ENCODE results near the gene TNS3. TPM values are rescaled to one million over a fixed set of nuclear protein-coding genes. Genes with fewer than 3 reads are reported as not detected.
A peak's percentile ranks its signal among the peaks of the same experiment; 100 is the strongest.

The TNS3 gene
- total RNA-seq, 1 donor from 2014 or later, result 426 TPM

DNA sequence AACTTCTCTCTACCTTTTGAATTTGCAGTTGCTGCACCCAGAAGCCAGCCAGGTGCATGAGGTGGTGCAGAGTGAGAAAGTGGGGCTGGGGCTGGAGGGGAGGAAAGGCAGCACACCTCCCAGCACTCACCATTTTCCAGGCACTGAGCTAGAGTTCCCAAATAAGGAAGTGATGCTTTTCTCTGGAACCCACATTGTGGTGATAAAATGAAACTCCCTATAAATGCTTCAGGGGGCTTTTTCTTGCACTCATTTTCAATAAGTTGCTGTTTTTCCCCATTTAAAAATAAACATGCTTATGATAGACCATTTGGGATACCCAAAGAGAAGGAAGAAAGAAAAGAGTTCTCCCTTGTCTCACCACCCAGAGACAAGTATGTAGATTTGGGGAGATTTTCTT lies 42.8 kb upstream of the TNS3 start:
- TF ChIP-seq, protein P1, sequence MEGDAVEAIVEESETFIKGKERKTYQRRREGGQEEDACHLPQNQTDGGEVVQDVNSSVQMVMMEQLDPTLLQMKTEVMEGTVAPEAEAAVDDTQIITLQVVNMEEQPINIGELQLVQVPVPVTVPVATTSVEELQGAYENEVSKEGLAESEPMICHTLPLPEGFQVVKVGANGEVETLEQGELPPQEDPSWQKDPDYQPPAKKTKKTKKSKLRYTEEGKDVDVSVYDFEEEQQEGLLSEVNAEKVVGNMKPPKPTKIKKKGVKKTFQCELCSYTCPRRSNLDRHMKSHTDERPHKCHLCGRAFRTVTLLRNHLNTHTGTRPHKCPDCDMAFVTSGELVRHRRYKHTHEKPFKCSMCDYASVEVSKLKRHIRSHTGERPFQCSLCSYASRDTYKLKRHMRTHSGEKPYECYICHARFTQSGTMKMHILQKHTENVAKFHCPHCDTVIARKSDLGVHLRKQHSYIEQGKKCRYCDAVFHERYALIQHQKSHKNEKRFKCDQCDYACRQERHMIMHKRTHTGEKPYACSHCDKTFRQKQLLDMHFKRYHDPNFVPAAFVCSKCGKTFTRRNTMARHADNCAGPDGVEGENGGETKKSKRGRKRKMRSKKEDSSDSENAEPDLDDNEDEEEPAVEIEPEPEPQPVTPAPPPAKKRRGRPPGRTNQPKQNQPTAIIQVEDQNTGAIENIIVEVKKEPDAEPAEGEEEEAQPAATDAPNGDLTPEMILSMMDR (IDR thresholded peaks at IDR 0.05), result no peak
- H3K27me3 Mint-ChIP-seq (ENCODE audit: low read depth), result no peaks in the 10 kb centered on the region
- H3K36me3 Mint-ChIP-seq (ENCODE audit: low read depth), result no peaks in the 10 kb centered on the region
- no peaks in the 10 kb centered on the region for H3K9me3 Mint-ChIP-seq (ENCODE audit: low read depth)
- H3K4me1 Mint-ChIP-seq (ENCODE audit: low read depth), result peaks cover 52% of the 10 kb centered on the region
- no peak for DNase-seq (ENCODE audit: low spot score)
- H3K27ac Mint-ChIP-seq (ENCODE audit: unreplicated experiment), result no peak overlapping the region
- no peak overlapping the region for H3K4me3 Mint-ChIP-seq (ENCODE audit: unreplicated experiment)

DNA sequence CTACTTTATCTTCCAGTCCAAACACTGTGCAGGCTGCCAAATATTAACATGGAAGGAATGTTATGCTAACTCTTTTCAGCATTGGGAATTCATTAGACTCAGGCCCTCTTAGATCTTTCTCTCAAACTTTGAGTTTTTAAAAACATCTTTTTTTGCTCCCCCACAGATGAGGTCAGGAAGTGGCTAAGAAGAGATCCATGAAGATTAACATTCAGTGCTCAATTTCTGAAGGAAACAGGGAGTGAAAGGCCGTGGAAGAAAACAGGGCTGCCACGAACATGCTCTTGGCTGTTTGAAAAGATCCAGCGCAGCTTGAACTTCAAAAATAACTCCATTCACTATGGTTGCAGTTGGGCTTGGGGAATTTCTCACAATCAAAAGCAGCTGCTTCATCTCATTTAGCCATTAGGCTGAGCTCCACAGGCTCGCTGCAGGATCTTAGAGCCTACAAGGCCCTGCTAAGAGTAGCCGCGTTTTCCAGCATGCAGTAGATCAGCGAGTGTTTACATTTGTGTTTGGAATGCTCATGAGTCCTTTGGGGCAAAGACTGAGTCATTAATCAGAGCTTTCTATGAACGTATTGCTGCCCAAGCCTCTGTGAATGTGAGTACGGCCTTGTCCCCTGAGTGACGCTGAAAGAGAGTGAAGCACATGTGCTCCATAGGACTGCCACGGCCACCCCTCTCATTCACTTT lies 41.2 kb upstream of the TNS3 start:
- Mint-ChIP-seq H3K27me3 (ENCODE audit: low read depth) (no peaks in the 10 kb centered on the region), H3K9me3 (ENCODE audit: low read depth) (no peaks in the 10 kb centered on the region), H3K4me1 (ENCODE audit: low read depth) (peaks cover 52% of the 10 kb centered on the region), H3K36me3 (ENCODE audit: low read depth) (no peaks in the 10 kb centered on the region), H3K4me3 (ENCODE audit: unreplicated experiment) (peak overlapping the region; percentile 20), H3K27ac (ENCODE audit: unreplicated experiment) (peak overlapping the region; percentile 91)
- DNase-seq (ENCODE audit: low spot score), result no peak
- TF ChIP-seq, protein P1 (IDR thresholded peaks at IDR 0.05), result no peak

DNA sequence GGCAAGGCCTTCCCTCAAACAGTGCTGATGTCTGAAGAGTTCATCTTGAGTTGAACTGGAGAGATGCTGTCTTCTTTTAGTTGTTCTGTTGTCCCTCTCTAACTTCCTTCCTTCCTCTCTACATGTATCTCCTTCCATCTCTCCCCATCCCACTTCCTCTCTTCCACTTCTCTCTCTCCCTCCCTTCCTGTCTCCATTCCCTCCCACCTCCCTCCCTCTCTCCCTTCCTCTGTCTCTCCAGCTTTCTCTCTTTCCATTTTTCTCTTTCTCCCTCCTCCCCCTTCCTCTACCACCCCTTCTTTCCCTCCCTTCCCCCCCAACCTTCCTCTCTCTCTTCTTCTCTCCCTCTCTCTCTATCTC lies 40.7 kb upstream of the TNS3 start:
- H3K4me1 Mint-ChIP-seq (ENCODE audit: low read depth), result peaks cover 48% of the 10 kb centered on the region
- peak overlapping the region; percentile 91 for H3K27ac Mint-ChIP-seq (ENCODE audit: unreplicated experiment)
- TF ChIP-seq, protein P1 (IDR thresholded peaks at IDR 0.05), result no peak
- no peaks in the 10 kb centered on the region for H3K36me3 Mint-ChIP-seq (ENCODE audit: low read depth)
- H3K9me3 Mint-ChIP-seq (ENCODE audit: low read depth), result no peaks in the 10 kb centered on the region
- H3K27me3 Mint-ChIP-seq (ENCODE audit: low read depth), result no peaks in the 10 kb centered on the region
- no peak overlapping the region for H3K4me3 Mint-ChIP-seq (ENCODE audit: unreplicated experiment)
- no peak for DNase-seq (ENCODE audit: low spot score)

DNA sequence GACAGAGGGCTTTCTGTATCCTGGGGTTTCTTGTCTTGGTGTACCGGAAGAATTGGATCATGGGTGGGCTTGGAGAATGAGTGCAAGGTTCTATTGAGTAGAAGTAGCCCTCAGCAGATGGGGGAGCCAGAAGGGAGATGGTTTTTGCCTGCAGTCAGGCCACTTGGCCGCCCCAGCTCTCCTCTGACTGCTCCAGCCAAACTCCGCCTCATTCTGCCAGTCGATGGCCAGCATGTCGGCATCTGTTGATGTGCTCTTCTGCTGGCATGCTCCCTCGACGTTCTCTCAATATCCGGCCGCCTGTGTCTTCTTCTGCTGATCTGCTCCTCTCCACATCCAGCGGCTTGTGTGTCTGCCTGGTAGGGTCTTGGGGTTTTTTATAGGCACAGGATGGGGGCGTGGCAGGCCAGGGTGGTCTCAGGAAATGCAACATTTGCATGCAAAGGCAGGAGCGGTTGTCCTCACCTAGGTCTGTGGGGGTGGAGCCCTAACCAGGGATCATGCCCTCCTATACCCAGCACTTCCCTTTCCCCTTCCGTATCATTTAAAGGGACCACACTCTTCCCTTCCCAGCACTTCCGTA lies 40.2 kb upstream of the TNS3 start:
- no peaks in the 10 kb centered on the region for H3K36me3 Mint-ChIP-seq (ENCODE audit: low read depth)
- TF ChIP-seq, protein P1 (IDR thresholded peaks at IDR 0.05), result no peak
- no peak overlapping the region for H3K4me3 Mint-ChIP-seq (ENCODE audit: unreplicated experiment)
- peaks cover 43% of the 10 kb centered on the region for H3K4me1 Mint-ChIP-seq (ENCODE audit: low read depth)
- H3K27me3 Mint-ChIP-seq (ENCODE audit: low read depth), result no peaks in the 10 kb centered on the region
- peak overlapping the region; percentile 91 for H3K27ac Mint-ChIP-seq (ENCODE audit: unreplicated experiment)
- DNase-seq (ENCODE audit: low spot score), result no peak
- H3K9me3 Mint-ChIP-seq (ENCODE audit: low read depth), result no peaks in the 10 kb centered on the region

DNA sequence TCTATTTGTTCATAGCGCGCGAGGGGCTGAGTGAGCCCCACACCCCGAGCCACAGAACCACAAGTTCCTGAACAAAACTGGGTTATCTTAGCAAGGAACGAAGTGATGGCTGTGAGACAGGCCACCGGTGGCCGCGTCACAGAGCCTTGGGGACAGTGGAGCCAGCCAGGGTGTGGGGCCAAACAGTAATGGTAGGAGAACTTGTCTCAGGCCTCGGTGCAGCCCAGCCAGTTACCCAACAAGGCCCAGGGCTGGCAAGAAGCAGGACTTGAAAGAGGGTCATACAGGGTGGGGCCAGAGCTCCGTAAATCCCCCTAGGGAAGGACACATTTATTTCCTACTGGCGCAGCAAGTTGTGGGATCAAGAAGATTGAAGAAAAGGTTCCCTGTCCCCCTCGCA lies 39.4 kb upstream of the TNS3 start:
- Mint-ChIP-seq H3K36me3 (ENCODE audit: low read depth) (no peaks in the 10 kb centered on the region), H3K4me1 (ENCODE audit: low read depth) (peaks cover 43% of the 10 kb centered on the region), H3K4me3 (ENCODE audit: unreplicated experiment) (no peak overlapping the region), H3K27me3 (ENCODE audit: low read depth) (no peaks in the 10 kb centered on the region), H3K27ac (ENCODE audit: unreplicated experiment) (no peak overlapping the region), H3K9me3 (ENCODE audit: low read depth) (no peaks in the 10 kb centered on the region)
- TF ChIP-seq, protein P1 (IDR thresholded peaks at IDR 0.05), result no peak
- no peak for DNase-seq (ENCODE audit: low spot score)

Data from chondrocyte (in vitro differentiated cells).